Neural progenitor cell (in vitro differentiated cells): ENCODE results near the gene LYG1.

ENCODE experiments used
- CTCF ChIP-seq: fragments of 200-600 bp; sonication (generic); IDR thresholded peaks from 2 replicates; pipeline ENCODE4 v1.5.1; 2017; ENCODE audit warnings: antibody characterized with exemption, mild to moderate bottlenecking
- EZH2 ChIP-seq: fragments of 200-600 bp; sonication (generic); IDR thresholded peaks from 2 replicates; pipeline ENCODE4 v1.6.1; 2017; ENCODE audit warnings: antibody characterized with exemption, mild to moderate bottlenecking, moderate library complexity

DNA sequence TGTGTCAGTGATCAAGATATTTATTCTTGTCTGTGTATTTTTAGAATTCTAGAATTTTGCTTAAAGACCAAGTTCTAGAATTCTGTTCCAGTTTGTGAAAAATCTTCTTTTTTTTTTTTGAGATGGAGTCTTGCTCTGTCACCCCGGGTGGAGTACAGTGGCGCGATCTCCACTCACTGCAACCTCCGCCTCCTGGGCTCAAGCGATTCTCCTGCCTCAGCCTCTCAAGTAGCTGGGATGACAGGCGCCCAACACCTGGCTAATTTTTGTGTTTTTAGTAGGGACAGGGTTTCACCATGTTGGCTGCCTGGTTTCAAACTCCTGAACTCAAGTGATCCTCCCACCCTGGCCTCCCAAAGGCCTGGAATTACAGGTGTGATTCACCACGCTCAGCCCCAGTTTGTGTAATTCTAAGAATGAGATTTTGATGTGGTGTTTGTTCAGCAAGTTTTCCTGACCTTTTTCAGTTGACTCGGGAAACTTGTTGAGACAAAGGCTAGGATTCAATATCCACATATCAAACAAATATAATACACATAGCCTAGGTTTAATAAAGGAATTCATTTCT is 39.8 kb upstream of the LYG1 start:
- TF ChIP-seq CTCF (no peak), EZH2 (no peak)
